Measurements from ENCODE around the gene CLEC16A.

Gene CLEC16A

GRCh38 chr16:11194913-11195312, 250.5 kb downstream of the CLEC16A start:
- Histone ChIP-seq H3K27me3 (ENCODE audit: insufficient read depth, low read length) (no peaks in the 10 kb centered on the region), H3K36me3 (ENCODE audit: insufficient read depth, low read depth, low read length) (no peaks in the 10 kb centered on the region), H3K27ac (ENCODE audit: low read length) (no peak overlapping the region), H3K4me1 (ENCODE audit: insufficient read depth, low read length) (no peaks in the 10 kb centered on the region), H3K9me3 (ENCODE audit: insufficient read depth, low read depth, low read length) (no peaks in the 10 kb centered on the region), H3K9ac (ENCODE audit: low read depth, low read length) (no peak overlapping the region), H3K4me3 (ENCODE audit: low read length) (no peak overlapping the region)

- H3K27me3 ChIP-seq (ENCODE audit: insufficient read depth, low read length) = no peaks in the 10 kb centered on the region
- no peak overlapping the region for H3K9ac ChIP-seq (ENCODE audit: low read depth, low read length)
- peaks cover 7% of the 10 kb centered on the region; the same call in 1 of the 2 replicates for H3K4me1 ChIP-seq (ENCODE audit: insufficient read depth, low read length)
- H3K27ac ChIP-seq (ENCODE audit: low read length) = no peak overlapping the region
- H3K36me3 ChIP-seq (ENCODE audit: insufficient read depth, low read depth, low read length) = no peaks in the 10 kb centered on the region
- H3K9me3 ChIP-seq (ENCODE audit: insufficient read depth, low read depth, low read length) = no peaks in the 10 kb centered on the region
- no peak overlapping the region for H3K4me3 ChIP-seq (ENCODE audit: low read length)
Measured at GRCh38 chr16:11196286-11196828, 252.0 kb downstream of the CLEC16A start.

DNA sequence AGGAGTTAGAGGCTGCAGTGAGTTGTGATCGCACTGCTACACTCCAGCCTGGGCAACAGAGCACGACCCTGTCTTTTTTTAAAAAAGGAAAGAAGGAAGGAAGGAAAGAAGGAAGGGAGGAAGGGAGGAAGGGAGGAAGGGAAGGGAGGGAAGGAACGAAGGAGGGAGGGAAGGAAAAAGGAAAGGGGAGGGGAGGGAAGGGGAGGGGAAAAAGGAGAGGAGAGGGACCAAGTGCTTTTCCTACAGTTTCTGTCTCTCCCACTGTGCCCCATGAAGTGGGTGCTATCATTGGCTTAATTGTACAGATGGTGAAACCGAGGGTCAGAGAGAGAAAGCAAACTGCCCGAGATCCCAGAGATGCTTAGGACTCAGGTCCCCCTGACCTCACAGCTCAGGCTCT, 254.0 kb downstream of the CLEC16A start:
- no peaks in the 10 kb centered on the region for H3K36me3 ChIP-seq (ENCODE audit: insufficient read depth, low read depth, low read length)
- H3K9me3 ChIP-seq (ENCODE audit: insufficient read depth, low read depth, low read length) = no peaks in the 10 kb centered on the region
- peaks cover 12% of the 10 kb centered on the region; the same call in 1 of the 2 replicates for H3K4me1 ChIP-seq (ENCODE audit: insufficient read depth, low read length)
- H3K27me3 ChIP-seq (ENCODE audit: insufficient read depth, low read length) = no peaks in the 10 kb centered on the region
- H3K27ac ChIP-seq (ENCODE audit: low read length) = no peak overlapping the region
- no peak overlapping the region for H3K9ac ChIP-seq (ENCODE audit: low read depth, low read length)
- H3K4me3 ChIP-seq (ENCODE audit: low read length) = no peak overlapping the region

GRCh38 chr16:11198828-11199227, 254.5 kb downstream of the CLEC16A start:
- Histone ChIP-seq H3K27me3 (ENCODE audit: insufficient read depth, low read length) (no peaks in the 10 kb centered on the region), H3K4me1 (ENCODE audit: insufficient read depth, low read length) (peaks cover 12% of the 10 kb centered on the region; the same call in 1 of the 2 replicates), H3K9ac (ENCODE audit: low read depth, low read length) (no peak overlapping the region), H3K9me3 (ENCODE audit: insufficient read depth, low read depth, low read length) (no peaks in the 10 kb centered on the region), H3K36me3 (ENCODE audit: insufficient read depth, low read depth, low read length) (no peaks in the 10 kb centered on the region), H3K4me3 (ENCODE audit: low read length) (no peak overlapping the region), H3K27ac (ENCODE audit: low read length) (no peak overlapping the region)

GRCh38 chr16:11200592-11200991, 256.2 kb downstream of the CLEC16A start:
- Histone ChIP-seq H3K27me3 (ENCODE audit: insufficient read depth, low read length) (no peaks in the 10 kb centered on the region), H3K4me1 (ENCODE audit: insufficient read depth, low read length) (peaks cover 12% of the 10 kb centered on the region; the same call in 1 of the 2 replicates), H3K27ac (ENCODE audit: low read length) (no peak overlapping the region), H3K9ac (ENCODE audit: low read depth, low read length) (no peak overlapping the region), H3K4me3 (ENCODE audit: low read length) (no peak overlapping the region), H3K9me3 (ENCODE audit: insufficient read depth, low read depth, low read length) (no peaks in the 10 kb centered on the region), H3K36me3 (ENCODE audit: insufficient read depth, low read depth, low read length) (no peaks in the 10 kb centered on the region)

DNA sequence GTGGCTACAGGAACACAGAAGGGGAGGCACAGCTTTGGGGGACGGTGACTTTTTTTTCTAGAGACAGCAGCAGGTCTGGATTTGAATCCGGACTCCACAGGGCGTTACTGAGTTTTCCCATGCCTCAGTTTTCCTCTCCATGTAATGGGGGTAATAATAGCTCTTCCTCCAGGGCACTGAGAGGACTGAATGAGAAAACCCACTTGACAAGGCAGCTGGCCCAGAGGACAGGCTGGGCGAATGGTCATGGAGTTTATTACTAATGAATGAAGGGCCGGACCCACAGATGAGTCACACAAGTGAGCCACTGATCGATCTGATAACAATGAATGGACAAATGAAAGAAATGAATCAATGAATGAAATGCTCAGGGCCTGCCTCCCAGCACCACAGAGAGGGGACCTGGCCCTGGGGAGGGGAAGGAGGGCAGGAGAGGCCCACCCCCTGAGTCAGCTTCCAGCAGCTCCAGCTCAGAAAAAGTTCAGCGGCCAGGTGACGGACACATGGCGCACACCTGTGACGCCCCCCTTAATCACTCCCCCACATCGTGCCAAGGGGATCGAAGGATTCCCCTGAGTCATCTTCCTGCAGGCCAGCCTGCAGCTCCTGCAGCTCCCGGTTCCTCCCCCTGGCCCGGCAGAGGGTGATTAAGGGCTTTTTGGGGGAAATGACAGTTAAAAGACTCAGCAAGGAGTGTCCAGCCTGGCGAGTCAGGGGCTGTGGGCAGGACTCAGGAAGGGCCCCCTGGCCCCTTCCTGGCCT, 257.3 kb downstream of the CLEC16A start:
- H3K9ac ChIP-seq (ENCODE audit: low read depth, low read length) = peak overlapping the region; percentile 18; the same call in 1 of the 2 replicates
- H3K9me3 ChIP-seq (ENCODE audit: insufficient read depth, low read depth, low read length) = no peaks in the 10 kb centered on the region
- peaks cover 16% of the 10 kb centered on the region; the same call in 1 of the 2 replicates for H3K4me1 ChIP-seq (ENCODE audit: insufficient read depth, low read length)
- H3K36me3 ChIP-seq (ENCODE audit: insufficient read depth, low read depth, low read length) = no peaks in the 10 kb centered on the region
- H3K4me3 ChIP-seq (ENCODE audit: low read length) = no peak overlapping the region
- H3K27me3 ChIP-seq (ENCODE audit: insufficient read depth, low read length) = no peaks in the 10 kb centered on the region
- no peak overlapping the region for H3K27ac ChIP-seq (ENCODE audit: low read length)

DNA sequence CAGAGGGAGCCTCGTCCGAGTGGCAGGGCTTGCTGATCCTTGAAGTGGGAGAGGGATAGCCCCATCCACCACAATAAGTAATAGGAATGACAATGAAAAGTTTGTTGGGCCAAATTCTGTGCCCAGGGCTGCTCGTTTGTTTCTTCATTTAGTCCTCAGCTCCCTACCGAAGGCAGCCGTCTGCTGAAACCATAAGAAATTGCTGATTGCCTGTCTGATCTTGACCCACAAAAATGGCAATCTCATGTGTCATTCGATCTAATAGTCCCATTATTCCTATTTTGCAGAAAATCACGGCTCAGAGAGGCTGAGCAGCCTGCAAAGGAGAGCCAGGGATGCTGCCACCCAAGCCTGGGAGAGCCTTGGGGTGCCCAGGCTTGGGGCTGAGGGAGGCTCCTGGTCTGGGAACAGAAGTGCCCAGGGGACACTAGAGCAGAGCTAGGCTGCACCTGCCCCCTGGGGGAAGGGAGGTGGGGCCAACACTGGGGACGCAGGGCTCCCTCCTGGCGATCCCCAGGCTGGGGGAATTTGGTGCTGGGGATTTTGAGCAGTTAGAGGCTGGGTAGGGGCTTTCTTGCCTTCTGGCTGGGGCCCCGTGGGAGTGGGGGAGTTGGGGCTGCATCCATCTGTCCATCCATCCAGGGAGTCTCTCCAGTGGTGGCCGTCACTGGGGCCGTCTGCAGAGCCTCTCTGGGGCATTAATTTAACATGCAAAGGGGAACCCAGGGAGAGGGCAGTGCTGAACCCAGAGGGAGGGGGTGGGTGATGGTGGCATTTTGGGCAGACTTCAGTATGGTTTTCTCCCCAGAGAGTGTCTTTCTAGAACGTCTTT, 258.1 kb downstream of the CLEC16A start:
- no peak overlapping the region for H3K27ac ChIP-seq (ENCODE audit: low read length)
- peak overlapping the region; percentile 24; the same call in 1 of the 2 replicates for H3K9ac ChIP-seq (ENCODE audit: low read depth, low read length)

GRCh38 chr16:11203111-11203623, 258.8 kb downstream of the CLEC16A start:
- H3K36me3 ChIP-seq (ENCODE audit: insufficient read depth, low read depth, low read length) = no peaks in the 10 kb centered on the region
- no peak overlapping the region for H3K27ac ChIP-seq (ENCODE audit: low read length)
- no peaks in the 10 kb centered on the region; the same call in 1 of the 2 replicates for H3K9me3 ChIP-seq (ENCODE audit: insufficient read depth, low read depth, low read length)
- H3K27me3 ChIP-seq (ENCODE audit: insufficient read depth, low read length) = no peaks in the 10 kb centered on the region
- H3K4me1 ChIP-seq (ENCODE audit: insufficient read depth, low read length) = peaks cover 16% of the 10 kb centered on the region; the same call in 1 of the 2 replicates
- H3K9ac ChIP-seq (ENCODE audit: low read depth, low read length) = no peak overlapping the region; the same call in 1 of the 2 replicates
- H3K4me3 ChIP-seq (ENCODE audit: low read length) = no peak overlapping the region

More for the DNA sequence above, 258.1 kb downstream of the CLEC16A start:
- H3K4me3 ChIP-seq (ENCODE audit: low read length) = 0 out of 2 replicates have a peak overlapping the region, but pooled peaks have one; percentile 15
- H3K9me3 ChIP-seq (ENCODE audit: insufficient read depth, low read depth, low read length) = no peaks in the 10 kb centered on the region
- no peaks in the 10 kb centered on the region for H3K27me3 ChIP-seq (ENCODE audit: insufficient read depth, low read length)
- H3K4me1 ChIP-seq (ENCODE audit: insufficient read depth, low read length) = peaks cover 16% of the 10 kb centered on the region; the same call in 1 of the 2 replicates
- no peaks in the 10 kb centered on the region for H3K36me3 ChIP-seq (ENCODE audit: insufficient read depth, low read depth, low read length)

DNA sequence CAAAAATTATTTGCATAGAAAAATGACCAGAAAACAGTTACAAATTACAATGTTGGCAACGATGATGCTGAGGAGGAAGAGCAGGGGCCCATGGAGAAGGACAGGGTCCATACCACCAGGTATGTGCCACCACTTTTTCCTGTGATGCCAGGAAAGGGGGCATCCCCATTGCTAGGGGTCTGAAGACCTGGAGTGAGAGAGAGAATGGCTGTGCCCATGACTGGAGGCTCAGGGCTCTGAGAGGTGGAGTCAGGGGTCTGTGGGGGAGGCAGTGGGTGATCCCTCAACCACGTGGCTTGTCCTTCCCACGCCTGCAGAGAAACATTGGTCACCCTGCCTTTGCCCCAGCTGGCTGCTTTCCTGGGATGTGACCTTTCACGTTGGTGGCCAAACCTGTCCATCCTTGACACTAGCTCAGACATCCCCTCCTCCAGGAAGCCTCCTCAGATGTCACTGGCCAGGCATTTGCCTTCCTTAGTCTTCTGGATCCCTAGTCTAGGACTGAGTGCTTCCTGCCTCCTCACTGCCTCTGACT, 260.2 kb downstream of the CLEC16A start:
- no peaks in the 10 kb centered on the region for H3K36me3 ChIP-seq (ENCODE audit: insufficient read depth, low read depth, low read length)
- H3K9me3 ChIP-seq (ENCODE audit: insufficient read depth, low read depth, low read length) = no peaks in the 10 kb centered on the region; the same call in 1 of the 2 replicates
- H3K27me3 ChIP-seq (ENCODE audit: insufficient read depth, low read length) = no peaks in the 10 kb centered on the region
- H3K9ac ChIP-seq (ENCODE audit: low read depth, low read length) = no peak overlapping the region
- H3K27ac ChIP-seq (ENCODE audit: low read length) = no peak overlapping the region
- H3K4me3 ChIP-seq (ENCODE audit: low read length) = no peak overlapping the region
- H3K4me1 ChIP-seq (ENCODE audit: insufficient read depth, low read length) = peaks cover 16% of the 10 kb centered on the region; the same call in 1 of the 2 replicates

DNA sequence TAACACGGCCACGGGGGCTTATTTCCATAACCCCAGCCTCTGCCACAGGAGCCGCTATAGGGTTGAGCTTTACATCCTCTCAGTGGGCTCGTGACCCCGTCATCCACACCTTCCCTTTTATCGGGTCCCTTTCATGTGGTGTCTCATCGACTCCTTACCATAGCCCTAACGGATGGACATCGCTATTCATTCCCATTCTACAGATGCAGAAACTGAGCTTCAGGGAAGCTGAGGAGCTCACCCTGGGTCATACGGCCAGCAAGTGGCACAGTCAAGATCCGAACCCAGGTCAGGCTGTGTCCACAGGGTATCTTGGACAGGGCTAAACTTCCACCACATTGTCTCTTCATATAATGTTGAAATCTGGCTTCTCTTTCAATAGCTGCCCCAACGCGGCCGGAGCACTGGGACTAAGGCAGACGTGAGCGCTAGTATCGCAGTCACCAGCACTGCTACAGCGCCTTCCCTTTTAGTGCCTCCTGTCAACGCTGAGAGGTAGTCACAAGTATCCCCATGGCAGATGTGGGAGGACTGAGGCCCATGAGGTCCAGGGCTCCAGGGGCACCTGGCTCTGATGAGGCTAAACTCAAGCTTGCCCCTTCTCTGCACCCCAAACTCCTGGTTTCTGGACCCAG, 260.8 kb downstream of the CLEC16A start:
- no peaks in the 10 kb centered on the region for H3K36me3 ChIP-seq (ENCODE audit: insufficient read depth, low read depth, low read length)
- no peak overlapping the region for H3K27ac ChIP-seq (ENCODE audit: low read length)
- H3K27me3 ChIP-seq (ENCODE audit: insufficient read depth, low read length) = no peaks in the 10 kb centered on the region
- peaks cover 16% of the 10 kb centered on the region; the same call in 1 of the 2 replicates for H3K4me1 ChIP-seq (ENCODE audit: insufficient read depth, low read length)
- H3K9me3 ChIP-seq (ENCODE audit: insufficient read depth, low read depth, low read length) = no peaks in the 10 kb centered on the region; the same call in 1 of the 2 replicates
- H3K4me3 ChIP-seq (ENCODE audit: low read length) = no peak overlapping the region
- no peak overlapping the region for H3K9ac ChIP-seq (ENCODE audit: low read depth, low read length)
